ENCODE measurements around the gene CTAG1A.

The CTAG1A gene

DNA sequence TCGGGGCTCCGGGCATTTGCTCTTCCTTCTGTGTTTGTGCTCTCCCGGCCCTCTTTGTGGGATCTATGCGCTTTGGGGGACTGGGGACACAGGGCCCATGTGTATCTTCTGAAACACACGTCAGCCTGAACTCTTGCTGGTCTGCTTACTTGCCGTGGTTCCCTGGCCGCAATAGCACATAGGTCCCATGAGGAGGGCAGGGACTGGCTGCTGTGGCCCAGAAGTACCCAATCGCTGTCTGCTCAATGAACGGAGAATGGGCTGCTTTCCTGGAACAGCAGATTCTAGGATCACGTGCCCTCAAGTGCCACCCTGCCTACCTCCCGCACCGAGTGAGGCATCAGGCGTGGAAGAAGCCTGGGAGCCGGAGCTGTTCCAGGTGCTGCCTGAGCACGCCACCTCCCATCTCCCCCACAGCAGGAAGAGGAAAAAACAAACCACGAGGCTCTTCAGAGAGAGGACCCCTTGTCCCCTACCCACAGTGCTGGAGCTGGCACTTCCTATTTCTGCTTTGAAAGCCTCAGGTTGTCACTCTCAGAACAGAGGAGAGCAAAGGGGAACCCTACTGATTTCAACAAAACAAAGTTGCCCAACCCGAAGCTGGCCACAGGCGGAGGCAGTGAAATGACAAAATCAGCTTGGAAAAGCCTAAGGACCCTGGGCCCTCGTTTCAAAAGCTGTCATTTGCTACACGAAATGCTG, 42.1 kb upstream of the CTAG1A start:
- no peak for DNase-seq (ENCODE audit: low spot score)
- CTCF ChIA-PET: interaction anchor here (3.1 kb wide), 1 partner anchor 169 kb away, joined by 12 read pairs; no protein-coding TSS in a partner anchor
- TF ChIP-seq, protein P1, sequence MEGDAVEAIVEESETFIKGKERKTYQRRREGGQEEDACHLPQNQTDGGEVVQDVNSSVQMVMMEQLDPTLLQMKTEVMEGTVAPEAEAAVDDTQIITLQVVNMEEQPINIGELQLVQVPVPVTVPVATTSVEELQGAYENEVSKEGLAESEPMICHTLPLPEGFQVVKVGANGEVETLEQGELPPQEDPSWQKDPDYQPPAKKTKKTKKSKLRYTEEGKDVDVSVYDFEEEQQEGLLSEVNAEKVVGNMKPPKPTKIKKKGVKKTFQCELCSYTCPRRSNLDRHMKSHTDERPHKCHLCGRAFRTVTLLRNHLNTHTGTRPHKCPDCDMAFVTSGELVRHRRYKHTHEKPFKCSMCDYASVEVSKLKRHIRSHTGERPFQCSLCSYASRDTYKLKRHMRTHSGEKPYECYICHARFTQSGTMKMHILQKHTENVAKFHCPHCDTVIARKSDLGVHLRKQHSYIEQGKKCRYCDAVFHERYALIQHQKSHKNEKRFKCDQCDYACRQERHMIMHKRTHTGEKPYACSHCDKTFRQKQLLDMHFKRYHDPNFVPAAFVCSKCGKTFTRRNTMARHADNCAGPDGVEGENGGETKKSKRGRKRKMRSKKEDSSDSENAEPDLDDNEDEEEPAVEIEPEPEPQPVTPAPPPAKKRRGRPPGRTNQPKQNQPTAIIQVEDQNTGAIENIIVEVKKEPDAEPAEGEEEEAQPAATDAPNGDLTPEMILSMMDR (conservative IDR thresholded peaks at IDR 0.05; ENCODE audit: low read depth): no peak
- POLR2A ChIA-PET (ENCODE audit: low non-redundant PET): no interaction called here
- peak overlapping the region; percentile 96 for H3K27ac ChIP-seq

DNA sequence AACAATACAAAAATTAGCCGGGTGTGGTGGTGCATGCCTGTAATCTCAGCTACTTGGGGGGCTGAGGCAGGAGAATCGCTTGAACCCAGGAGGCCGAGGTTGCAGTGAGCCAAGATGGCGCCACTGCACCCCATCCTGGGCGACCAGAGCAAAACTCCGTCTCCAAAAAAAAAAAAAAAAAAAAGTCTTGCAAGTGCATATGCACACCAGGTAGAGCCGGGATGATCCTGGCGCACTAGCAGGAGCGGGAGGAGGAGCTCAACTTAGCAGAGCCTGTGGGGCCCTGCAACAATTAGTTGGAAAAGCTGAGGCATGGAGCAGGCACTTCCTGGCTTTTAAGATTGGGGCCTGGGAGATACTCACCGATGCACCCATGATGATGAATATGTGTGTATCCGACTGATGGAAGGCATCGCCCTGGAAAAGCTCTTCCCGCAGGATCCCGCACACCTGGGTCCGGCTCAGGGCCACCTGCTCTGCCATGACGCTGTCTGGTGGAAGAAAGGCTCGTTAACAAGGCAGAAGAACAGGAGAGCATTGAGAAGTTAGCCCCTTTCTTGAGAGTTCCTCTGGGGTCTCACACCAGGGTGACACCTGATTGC, 39.2 kb upstream of the CTAG1A start:
- DNase-seq (ENCODE audit: low spot score): no peak
- peak overlapping the region; percentile 96 for H3K27ac ChIP-seq
- POLR2A ChIA-PET (ENCODE audit: low non-redundant PET): no interaction called here
- CTCF ChIA-PET: no interaction called here
- TF ChIP-seq, protein P1 (conservative IDR thresholded peaks at IDR 0.05; ENCODE audit: low read depth): no peak

DNA sequence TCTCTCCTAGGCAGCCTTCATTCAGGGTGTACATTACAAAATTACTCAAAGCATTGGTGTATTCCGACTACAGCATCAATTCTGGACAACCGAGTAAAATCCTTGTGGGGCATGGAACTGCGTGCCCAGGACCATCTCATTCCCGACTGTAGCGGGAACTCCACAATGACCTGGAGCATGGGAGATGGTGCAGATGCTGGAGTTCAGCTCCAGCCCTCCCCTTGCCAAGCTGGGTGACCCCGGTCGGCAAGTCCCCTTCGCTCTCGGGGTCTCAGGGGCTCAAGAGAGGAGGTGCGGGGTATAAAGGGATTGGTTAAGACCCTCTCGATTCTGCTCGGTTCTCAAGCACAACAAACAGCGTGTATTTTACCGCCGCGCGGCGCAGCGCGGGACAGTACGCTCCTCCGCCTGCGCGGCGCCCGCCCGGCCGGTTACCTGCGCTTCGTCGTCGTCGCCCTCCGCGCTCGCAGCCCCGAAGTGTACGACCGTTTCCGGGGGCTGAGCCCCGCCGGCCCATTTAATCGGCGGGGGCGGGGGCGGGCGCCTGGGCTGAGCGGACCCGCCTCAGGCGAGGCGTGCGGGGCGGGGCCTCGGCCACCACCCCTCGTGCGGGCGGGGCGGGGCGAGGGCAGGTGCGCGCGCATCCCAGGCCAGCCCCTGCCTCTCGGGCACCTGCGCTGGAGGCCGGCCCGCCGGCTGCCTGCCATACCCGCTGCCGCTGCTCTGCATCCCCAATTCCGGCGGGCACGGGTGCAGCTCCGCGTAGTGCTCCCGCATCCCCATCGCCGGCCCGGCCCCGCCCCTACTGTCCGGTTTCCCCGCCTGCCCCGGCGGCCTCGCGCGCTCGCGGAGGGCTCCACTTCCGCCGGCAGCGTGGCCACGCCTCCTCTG, 38.3 kb upstream of the CTAG1A start, which contains the start of gene G6PD:
Gene G6PD, minus strand, starts transcription at position 493 of the 891 bp plus-strand sequence. CDS start 691 bp downstream, outside the sequence.
- ChIA-PET POLR2A (ENCODE audit: low non-redundant PET) (no interaction called here), CTCF (no interaction called here)
- peak; percentile 87 for DNase-seq (ENCODE audit: low spot score)
- H3K27ac ChIP-seq: peak within 1 kb of the TSS; percentile 96
- TF ChIP-seq, protein P1 (conservative IDR thresholded peaks at IDR 0.05; ENCODE audit: low read depth): no peak

DNA sequence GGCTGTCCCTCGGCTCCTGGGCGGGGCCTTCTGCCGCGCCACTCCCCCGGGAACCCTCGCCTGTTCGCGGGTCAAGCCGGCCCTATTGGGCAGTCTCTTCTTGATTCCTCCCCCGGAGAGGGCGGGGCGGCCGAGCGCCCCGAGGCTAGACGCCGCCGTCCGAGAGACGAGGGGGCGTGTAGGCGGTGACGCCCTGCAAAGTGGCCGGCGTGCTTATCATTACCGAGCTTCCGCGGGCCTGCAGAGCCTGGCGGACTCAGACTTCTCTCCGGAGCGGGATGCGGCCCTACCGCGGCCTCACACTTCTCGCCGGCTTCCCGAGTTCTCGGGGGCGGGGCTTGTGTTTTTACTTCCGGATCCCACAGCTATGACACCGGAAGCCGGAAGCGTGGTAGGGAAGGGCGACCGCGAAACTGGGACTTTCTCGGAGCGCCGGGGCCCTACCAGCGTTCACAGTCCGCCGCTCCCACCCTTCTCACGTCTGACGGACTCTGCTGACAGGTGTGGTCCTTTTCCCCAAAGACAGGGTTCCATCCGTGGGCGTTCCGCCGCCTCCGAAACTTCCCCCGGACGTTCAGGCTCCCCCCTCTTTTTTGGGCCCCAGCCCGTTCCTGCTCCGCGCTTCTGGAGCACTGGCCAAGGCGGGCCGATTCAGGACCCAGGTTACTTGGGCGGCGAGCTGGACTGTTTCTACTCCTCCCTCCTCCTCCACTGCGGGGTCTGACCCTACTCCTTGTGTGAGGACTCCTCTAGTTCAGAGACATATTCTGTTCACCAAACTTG, 37.5 kb upstream of the CTAG1A start, which contains the start of gene IKBKG:
Gene IKBKG, plus strand, starts transcription at position 376 of the 783 bp plus-strand sequence. CDS start 4,383 bp downstream, outside the sequence.
- POLR2A ChIA-PET (ENCODE audit: low non-redundant PET): interaction anchor here (1.0 kb wide), 1 partner anchor 21 kb away, joined by 3 read pairs; no protein-coding TSS in a partner anchor
- TF ChIP-seq, protein P1 (conservative IDR thresholded peaks at IDR 0.05; ENCODE audit: low read depth): no peak
- CTCF ChIA-PET: interaction anchor here (0.6 to 0.7 kb wide), 2 partner anchors 36 to 49 kb away, joined by 3 to 6 read pairs; no protein-coding TSS in a partner anchor
- peak within 1 kb of the TSS; percentile 96 for H3K27ac ChIP-seq
- DNase-seq (ENCODE audit: low spot score): peak; percentile 87

DNA sequence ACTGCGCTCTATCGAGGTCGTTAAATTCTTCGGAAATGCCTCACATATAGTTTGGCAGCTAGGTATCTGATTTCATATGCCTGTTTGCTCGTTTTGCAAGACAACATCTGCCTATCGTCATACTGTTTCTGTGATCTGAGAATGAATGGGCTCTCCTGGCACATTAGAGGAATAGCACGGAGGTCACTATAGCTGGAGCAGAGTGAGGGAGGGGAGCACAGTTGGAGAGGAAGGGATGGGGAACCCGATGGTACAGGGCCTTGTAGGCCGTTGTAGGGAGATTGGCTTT, 37.0 kb upstream of the CTAG1A start:
- CTCF ChIA-PET: interaction anchor here (0.6 to 0.7 kb wide), 2 partner anchors 36 to 48 kb away, joined by 3 to 6 read pairs; no protein-coding TSS in a partner anchor
- POLR2A ChIA-PET (ENCODE audit: low non-redundant PET): interaction anchor here (1.0 kb wide), 1 partner anchor 21 kb away, joined by 3 read pairs; no protein-coding TSS in a partner anchor
- H3K27ac ChIP-seq: peak overlapping the region; percentile 96
- TF ChIP-seq, protein P1 (conservative IDR thresholded peaks at IDR 0.05; ENCODE audit: low read depth): no peak
- no peak for DNase-seq (ENCODE audit: low spot score)
